HG03139 (cell line): ENCODE results near the gene TFAP2B.

ENCODE experiments used
- ATAC-seq: cut with Tn5 transposase; IDR thresholded peaks from one replicate; pipeline ENCODE4 v1.9.1; 2021; ENCODE audit not compliant: unreplicated experiment

The TFAP2B gene

GRCh38 chr6:50818673-50819072 lies at the start of gene TFAP2B:
Gene TFAP2B (plus strand): TSS chr6:50818871. CDS start chr6:50818892, 21 bp downstream.
- no peak for ATAC-seq

- no peak for ATAC-seq
Observed at GRCh38 chr6:50778696-50779095, 40.0 kb upstream of the TFAP2B start.

GRCh38 chr6:50780382-50780781 lies 38.3 kb upstream of the TFAP2B start:
- no peak for ATAC-seq

GRCh38 chr6:50785921-50786320 lies 32.8 kb upstream of the TFAP2B start:
- ATAC-seq = no peak

GRCh38 chr6:50791900-50792508 lies 26.7 kb upstream of the TFAP2B start:
- ATAC-seq = no peak

GRCh38 chr6:50792771-50793170 lies 25.9 kb upstream of the TFAP2B start:
- no peak for ATAC-seq

GRCh38 chr6:50795574-50795973 lies 23.1 kb upstream of the TFAP2B start:
- ATAC-seq = no peak

GRCh38 chr6:50804283-50804682 lies 14.4 kb upstream of the TFAP2B start:
- no peak for ATAC-seq

- no peak for ATAC-seq
Observed at GRCh38 chr6:50807035-50807434, 11.6 kb upstream of the TFAP2B start.

- peak; percentile 30 for ATAC-seq
Observed at GRCh38 chr6:50815436-50816114, 3.1 kb upstream of the TFAP2B start.

- peak; percentile 62 for ATAC-seq
Observed at GRCh38 chr6:50816115-50816675, 2.5 kb upstream of the TFAP2B start.

GRCh38 chr6:50816947-50817645 lies 1.6 kb upstream of the TFAP2B start:
- ATAC-seq = no peak

GRCh38 chr6:50817646-50817950 lies 1.1 kb upstream of the TFAP2B start:
- no peak for ATAC-seq

- ATAC-seq = no peak
Observed at GRCh38 chr6:50818020-50818419, 651 bp upstream of the TFAP2B start.

GRCh38 chr6:50819466-50819903 lies 814 bp downstream of the TFAP2B start:
- ATAC-seq = no peak

- no peak for ATAC-seq
Observed at GRCh38 chr6:50819904-50820868, 1.5 kb downstream of the TFAP2B start.

- no peak for ATAC-seq
Observed at GRCh38 chr6:50820869-50821264, 2.2 kb downstream of the TFAP2B start.

- ATAC-seq = no peak
Observed at GRCh38 chr6:50821441-50822077, 2.9 kb downstream of the TFAP2B start.

- ATAC-seq = no peak
Observed at GRCh38 chr6:50822078-50822476, 3.4 kb downstream of the TFAP2B start.
